IPS-NIHi7 (cell line): ENCODE measurements around the gene AMBRA1.

Experiments
- DNase-seq: peaks from one replicate; pipeline ENCODE4 v3.0.0; 2012; ENCODE audit warnings: mixed read lengths; ENCODE audit errors: extremely low spot score

The AMBRA1 gene

GRCh38 chr11:46475926-46476545, 117.8 kb downstream of the AMBRA1 start:
- DNase-seq = no peak

- DNase-seq = no peak
Measured at GRCh38 chr11:46475051-46475925, 118.5 kb downstream of the AMBRA1 start.

- DNase-seq = no peak
Measured at GRCh38 chr11:46472662-46472994, 121.2 kb downstream of the AMBRA1 start.

GRCh38 chr11:46471943-46472661, 121.7 kb downstream of the AMBRA1 start:
- DNase-seq = no peak

- DNase-seq = no peak
Measured at GRCh38 chr11:46469926-46470325, 123.9 kb downstream of the AMBRA1 start.

DNA sequence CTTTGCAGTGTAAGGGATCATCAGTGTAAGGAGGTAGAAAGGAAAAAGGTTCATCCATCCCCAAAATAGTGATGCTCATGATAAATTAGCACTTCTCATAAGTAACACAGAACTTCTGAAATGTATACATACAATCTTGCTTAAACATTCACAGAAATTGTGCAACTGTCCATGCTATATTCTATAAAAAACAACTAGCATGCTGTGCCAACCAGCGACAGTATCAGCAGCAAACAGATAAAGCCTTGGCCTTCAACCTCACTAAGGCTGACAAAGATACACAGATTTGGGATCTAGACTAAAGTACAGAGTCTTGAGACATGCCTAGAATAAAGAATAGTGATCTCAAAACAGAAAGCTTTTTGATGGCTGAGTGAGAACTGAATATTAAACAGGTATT, 128.1 kb downstream of the AMBRA1 start:
- DNase-seq = no peak

GRCh38 chr11:46463701-46464421, 130.0 kb downstream of the AMBRA1 start:
- no peak for DNase-seq

DNA sequence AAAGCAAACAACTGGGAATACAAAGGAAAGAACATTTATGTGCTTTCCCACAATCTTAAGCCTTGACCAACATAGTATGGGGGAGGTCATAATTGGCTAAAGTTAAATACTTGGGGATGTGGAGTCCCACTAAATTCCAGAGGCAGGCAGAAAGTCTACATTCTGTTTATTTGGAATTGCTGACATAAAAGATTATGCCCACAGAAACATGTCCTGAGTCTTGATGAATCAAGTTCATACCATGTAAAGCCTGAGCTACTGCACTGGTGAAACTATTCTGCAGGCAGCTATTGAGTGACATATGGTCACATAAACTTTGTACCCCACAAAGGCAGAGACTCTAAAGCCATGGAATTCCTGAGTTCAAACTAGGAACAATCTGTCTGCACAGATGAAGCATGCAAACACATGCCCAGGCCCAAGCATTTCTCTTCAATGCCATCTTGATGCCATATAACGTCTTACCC, 132.3 kb downstream of the AMBRA1 start:
- DNase-seq = no peak

GRCh38 chr11:46458491-46458890, 135.3 kb downstream of the AMBRA1 start:
- no peak for DNase-seq

DNA sequence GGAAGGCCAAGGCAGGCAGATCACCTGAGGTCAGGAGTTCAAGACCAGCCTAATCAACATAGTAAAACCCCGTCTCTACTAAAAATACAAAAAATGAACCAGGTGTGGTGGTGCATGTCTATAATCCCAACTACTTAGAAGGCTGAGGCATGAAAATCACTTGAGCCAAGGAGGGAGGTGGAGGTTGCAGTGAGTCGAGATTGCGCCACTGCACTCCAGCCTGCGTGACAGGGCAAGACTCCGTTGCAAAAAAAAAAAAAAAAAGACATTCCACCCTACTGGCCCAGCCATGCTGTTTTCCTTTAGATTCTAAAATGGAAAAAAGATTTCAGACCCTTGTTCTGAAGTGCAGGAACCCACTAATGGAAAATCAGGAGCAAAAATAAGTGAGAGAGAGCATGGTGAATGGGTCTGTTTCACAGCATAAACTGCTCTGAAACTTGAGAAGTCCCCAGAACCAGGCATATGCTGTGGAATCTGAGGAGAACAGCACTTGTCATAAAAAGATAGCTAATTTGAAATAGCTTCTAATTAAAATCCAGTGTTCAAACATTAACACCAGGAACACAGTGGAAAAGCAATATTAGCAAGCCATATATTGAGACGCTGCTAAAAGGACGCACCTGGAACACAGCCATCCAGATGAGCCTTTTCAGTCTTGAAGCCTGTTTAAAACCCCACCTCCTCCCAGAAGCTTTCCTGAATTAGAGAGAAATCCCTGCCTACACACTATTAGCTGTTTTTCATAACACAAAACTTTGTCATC, 136.0 kb downstream of the AMBRA1 start:
- no peak for DNase-seq

DNA sequence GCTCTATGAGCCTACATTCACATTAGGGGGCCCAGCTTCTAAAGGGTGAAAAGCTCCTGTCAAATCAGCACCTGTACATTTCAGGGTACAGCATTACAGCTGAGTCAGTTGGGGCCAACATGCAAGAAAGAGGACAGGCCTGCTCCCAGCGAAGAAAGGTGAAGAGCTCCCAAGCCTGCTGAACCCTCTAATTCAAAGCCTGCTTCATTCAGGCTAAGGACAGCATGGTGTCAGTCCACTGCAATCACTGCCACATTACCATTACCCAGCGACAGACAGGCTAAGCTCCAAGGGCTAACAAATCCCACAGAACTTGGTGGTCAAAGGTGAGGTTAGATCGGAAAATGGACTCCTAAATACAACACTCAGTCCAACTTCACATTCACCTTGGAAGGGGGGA, 136.8 kb downstream of the AMBRA1 start:
- DNase-seq = no peak

GRCh38 chr11:46456269-46457001, 137.4 kb downstream of the AMBRA1 start:
- no peak for DNase-seq

DNA sequence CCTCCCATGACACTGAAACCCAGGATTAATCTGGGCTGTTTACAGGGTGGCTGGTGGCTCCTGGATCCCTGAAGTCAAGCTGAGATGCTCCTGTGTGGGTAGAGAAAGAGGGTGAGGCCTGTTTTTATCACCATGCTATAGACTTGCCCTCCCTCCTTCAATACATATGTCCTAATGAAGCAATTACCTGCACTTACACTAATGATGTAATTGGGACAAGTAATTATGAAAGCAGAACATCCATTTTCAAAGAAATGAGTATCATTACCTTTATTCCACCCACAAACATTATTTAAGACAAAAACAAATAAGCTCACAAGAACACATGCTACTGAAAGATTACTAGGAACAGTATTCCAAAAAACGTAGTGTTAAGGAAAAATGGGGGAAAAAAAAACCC, 138.0 kb downstream of the AMBRA1 start:
- no peak for DNase-seq

GRCh38 chr11:46452918-46453517, 140.8 kb downstream of the AMBRA1 start:
- DNase-seq = no peak

- DNase-seq = no peak
Measured at GRCh38 chr11:46451759-46452158, 142.1 kb downstream of the AMBRA1 start.

- DNase-seq = no peak
Measured at GRCh38 chr11:46450846-46451477, 142.9 kb downstream of the AMBRA1 start.

- no peak for DNase-seq
Measured at GRCh38 chr11:46447544-46447943, 146.3 kb downstream of the AMBRA1 start.

DNA sequence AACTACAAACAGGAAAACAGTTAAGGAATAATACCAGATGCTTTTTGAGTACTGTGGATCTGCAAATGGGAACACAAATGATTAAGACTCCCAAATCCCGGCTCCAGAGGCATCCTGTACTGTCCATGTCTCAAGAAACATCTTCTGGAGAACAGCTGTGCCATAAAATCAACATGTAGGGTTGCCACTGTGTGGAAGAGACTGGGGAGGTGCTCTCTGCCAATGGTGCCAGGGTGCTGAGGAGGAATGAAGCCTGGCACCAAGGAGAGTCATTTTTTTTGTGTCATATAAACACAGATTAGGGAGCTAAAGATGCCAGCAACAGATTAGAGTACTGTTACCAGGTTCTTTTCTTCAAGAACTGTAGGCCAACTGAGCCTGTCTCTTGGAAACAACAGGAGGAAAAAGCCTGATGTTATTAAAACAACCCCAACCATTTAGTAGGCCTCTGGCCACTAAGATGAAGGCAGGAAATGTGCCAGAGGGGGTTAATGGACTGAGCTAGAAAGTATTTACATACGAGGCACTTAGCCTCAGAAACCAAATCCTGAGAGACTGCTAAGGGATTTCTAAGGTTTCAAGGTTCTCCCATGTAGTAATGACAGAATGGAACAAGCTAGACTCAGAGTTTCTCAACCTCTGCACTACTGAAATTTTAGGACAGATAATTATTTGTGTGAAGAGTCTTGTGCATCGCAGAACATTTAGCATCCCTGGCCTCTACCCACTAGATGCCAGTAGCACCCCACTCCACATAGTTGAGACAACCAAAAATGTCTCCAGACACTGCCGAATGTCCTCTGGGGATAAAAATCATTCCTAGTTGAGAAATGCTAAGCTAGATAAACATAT, 147.7 kb downstream of the AMBRA1 start:
- DNase-seq = no peak
